Measurements from ENCODE around the gene CRISPLD2.

- TF ChIP-seq, protein P1, sequence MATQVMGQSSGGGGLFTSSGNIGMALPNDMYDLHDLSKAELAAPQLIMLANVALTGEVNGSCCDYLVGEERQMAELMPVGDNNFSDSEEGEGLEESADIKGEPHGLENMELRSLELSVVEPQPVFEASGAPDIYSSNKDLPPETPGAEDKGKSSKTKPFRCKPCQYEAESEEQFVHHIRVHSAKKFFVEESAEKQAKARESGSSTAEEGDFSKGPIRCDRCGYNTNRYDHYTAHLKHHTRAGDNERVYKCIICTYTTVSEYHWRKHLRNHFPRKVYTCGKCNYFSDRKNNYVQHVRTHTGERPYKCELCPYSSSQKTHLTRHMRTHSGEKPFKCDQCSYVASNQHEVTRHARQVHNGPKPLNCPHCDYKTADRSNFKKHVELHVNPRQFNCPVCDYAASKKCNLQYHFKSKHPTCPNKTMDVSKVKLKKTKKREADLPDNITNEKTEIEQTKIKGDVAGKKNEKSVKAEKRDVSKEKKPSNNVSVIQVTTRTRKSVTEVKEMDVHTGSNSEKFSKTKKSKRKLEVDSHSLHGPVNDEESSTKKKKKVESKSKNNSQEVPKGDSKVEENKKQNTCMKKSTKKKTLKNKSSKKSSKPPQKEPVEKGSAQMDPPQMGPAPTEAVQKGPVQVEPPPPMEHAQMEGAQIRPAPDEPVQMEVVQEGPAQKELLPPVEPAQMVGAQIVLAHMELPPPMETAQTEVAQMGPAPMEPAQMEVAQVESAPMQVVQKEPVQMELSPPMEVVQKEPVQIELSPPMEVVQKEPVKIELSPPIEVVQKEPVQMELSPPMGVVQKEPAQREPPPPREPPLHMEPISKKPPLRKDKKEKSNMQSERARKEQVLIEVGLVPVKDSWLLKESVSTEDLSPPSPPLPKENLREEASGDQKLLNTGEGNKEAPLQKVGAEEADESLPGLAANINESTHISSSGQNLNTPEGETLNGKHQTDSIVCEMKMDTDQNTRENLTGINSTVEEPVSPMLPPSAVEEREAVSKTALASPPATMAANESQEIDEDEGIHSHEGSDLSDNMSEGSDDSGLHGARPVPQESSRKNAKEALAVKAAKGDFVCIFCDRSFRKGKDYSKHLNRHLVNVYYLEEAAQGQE (IDR thresholded peaks at IDR 0.05; ENCODE audit: low read depth): no peak
- TF ChIP-seq TAF1 (IDR thresholded peaks at IDR 0.05; ENCODE audit: low read depth): no peak
- TF ChIP-seq ZBTB7A (IDR thresholded peaks at IDR 0.05; ENCODE audit: low read depth): no peak
- TF ChIP-seq RAD21 (IDR thresholded peaks at IDR 0.05; ENCODE audit: low read depth): no peak
- no peak for TF ChIP-seq CREB1 (IDR thresholded peaks at IDR 0.05; ENCODE audit: low read depth)
- no peak for TF ChIP-seq FOXM1 (IDR thresholded peaks at IDR 0.05; ENCODE audit: borderline replicate concordance, low read depth)
- no peak for TF ChIP-seq EGR1 (IDR thresholded peaks at IDR 0.05)
- TF ChIP-seq YY1 (IDR thresholded peaks at IDR 0.05; ENCODE audit: low read depth): no peak
- TF ChIP-seq, protein P2, sequence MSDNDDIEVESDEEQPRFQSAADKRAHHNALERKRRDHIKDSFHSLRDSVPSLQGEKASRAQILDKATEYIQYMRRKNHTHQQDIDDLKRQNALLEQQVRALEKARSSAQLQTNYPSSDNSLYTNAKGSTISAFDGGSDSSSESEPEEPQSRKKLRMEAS (IDR thresholded peaks at IDR 0.05): no peak
- TF ChIP-seq USF1 (IDR thresholded peaks at IDR 0.05): no peak
- no peak for TF ChIP-seq CEBPB (IDR thresholded peaks at IDR 0.05)
- TF ChIP-seq EP300 (IDR thresholded peaks at IDR 0.05; ENCODE audit: borderline replicate concordance): no peak
- TF ChIP-seq TCF12 (IDR thresholded peaks at IDR 0.05; ENCODE audit: low read depth): no peak
- TF ChIP-seq NFIC (IDR thresholded peaks at IDR 0.05): no peak
These were observed 30.4 kb upstream of the CRISPLD2 start for GRCh38 chr16:84789431-84789830.

Measured in Ishikawa (cell line).